ES-I3 (cell line): ENCODE results near the gene RNF144A.

ENCODE experiments used
- H3K36me3 ChIP-seq: 2 replicates; pipeline ENCODE4 v1.6.1; 2013; ENCODE audit warnings: mild to moderate bottlenecking, low read length, control low read depth, moderate library complexity; ENCODE audit not compliant: insufficient read depth
- H3K4me1 ChIP-seq: 2 replicates; pipeline ENCODE4 v1.6.1; 2013; ENCODE audit warnings: mild to moderate bottlenecking, control low read depth, low read length; ENCODE audit not compliant: insufficient read depth
- H3K9ac ChIP-seq: 2 replicates; pipeline ENCODE4 v1.6.1; 2013; ENCODE audit warnings: low read depth, mild to moderate bottlenecking, low read length, moderate library complexity
- H3K9me3 ChIP-seq: 2 replicates; pipeline ENCODE4 v1.6.1; 2013; ENCODE audit warnings: mild to moderate bottlenecking, low read length, moderate library complexity; ENCODE audit not compliant: control insufficient read depth, insufficient read depth

The RNF144A gene

DNA sequence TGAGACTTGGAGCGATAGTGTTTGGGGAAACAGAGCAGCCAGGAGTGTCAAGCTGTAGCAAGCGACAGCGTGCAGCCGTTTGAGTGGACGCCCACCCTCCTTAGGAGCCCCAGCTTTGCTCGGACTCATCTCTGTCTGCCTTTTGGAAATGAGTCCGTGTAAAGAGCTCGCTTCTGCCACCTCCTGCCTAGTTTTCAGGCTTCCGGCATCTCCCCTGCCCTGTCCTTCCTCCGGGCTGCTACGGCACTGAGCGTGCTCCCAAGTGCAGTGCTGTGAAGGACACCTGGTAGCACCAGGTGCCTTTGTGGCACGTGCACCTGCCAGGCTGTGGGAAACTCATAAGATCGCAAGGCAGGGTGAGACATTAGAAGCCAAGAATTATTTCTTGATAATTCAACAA lies 117.1 kb downstream of the RNF144A start:
- Histone ChIP-seq H3K36me3 (no peaks in the 10 kb centered on the region), H3K9me3 (no peaks in the 10 kb centered on the region), H3K4me1 (no peaks in the 10 kb centered on the region), H3K9ac (no peak overlapping the region)

DNA sequence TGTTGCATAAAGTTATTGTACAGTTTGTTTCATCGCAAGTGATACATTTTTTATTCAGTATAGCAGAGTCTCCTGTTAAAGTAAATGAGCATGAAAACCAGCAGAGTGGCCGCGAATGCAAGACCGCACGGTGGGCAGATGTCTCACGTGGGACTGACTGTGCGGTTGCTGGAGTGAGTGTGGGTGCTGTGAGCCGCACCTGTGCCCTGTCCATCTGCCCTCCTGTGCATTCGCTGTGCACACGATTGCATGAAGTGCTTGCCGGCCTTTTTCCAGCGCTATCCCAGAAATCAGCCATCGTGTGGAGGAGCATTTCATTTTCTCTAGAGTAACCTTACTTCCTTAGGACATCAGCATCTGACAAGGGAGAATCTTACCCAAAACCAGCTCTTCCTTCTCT lies 118.7 kb downstream of the RNF144A start:
- Histone ChIP-seq H3K36me3 (no peaks in the 10 kb centered on the region), H3K9ac (no peak overlapping the region), H3K4me1 (no peaks in the 10 kb centered on the region), H3K9me3 (no peaks in the 10 kb centered on the region)

DNA sequence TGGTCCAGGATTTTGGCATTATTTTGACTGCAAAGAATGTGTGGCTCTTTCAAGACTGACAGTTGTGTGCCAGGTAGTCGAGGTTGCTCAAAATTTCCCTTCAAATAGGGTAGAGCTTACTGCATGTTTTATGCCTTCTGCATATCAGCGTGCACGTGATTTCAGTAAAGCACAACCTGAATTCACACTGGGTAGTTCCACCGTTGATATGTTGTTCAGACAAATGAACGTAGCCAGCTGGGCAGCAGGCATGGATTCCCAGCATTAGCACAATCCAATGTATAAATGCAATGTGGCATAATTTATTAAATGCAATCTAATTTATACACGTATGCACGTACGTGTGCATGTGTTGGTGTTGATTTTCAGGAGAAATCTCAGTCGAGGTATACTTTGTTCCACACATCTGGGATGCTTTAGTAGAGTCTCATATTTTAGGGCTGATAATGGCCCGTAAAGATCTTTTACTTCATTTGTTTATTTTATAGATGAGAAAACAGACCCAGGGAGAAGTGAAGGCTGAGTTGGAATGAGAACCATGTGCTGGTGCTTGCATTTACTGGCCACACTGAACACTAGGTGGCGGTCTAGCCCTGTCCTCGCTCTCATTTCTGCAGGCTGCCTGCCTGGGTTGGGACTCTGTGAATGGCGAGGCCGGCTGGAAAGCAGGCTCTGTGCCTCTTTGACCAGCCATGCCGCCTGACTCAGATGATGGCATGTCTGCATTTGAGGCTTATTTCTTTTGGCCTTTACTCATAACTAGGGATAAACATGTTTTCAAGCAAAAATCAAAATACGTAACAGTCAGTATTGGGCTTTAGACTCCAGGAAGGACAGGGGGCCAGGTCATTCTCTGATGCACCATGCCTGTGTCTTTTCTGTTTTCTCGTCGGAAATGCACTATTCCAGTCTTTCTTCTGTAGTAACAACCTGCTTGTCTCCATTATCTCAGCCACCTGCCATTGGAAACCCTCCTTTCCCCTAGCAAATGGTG lies 120.4 kb downstream of the RNF144A start:
- H3K9me3 ChIP-seq, result no peaks in the 10 kb centered on the region
- H3K36me3 ChIP-seq, result no peaks in the 10 kb centered on the region
- no peaks in the 10 kb centered on the region for H3K4me1 ChIP-seq
- no peak overlapping the region for H3K9ac ChIP-seq

DNA sequence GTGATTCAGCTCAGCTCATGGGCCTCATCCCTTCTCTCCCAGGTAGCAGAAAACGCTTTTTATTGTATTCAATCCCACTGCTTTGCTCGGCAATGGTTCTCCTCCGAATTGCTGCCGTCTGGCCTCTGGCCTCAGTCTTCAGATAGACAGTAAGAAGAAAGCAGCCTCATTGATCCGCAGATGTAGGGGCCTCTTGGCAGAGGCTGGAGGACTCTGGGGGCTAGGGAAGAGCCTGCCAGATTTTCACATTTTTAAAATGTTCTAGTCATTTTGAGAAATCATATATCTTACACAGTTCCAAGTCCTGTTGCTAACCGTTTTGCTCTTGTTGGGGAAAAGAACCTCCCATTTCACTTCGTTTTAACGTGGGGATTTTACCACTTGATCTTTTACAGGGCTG lies 123.3 kb downstream of the RNF144A start:
- no peak overlapping the region for H3K9ac ChIP-seq
- no peaks in the 10 kb centered on the region for H3K36me3 ChIP-seq
- H3K4me1 ChIP-seq, result no peaks in the 10 kb centered on the region
- H3K9me3 ChIP-seq, result no peaks in the 10 kb centered on the region

DNA sequence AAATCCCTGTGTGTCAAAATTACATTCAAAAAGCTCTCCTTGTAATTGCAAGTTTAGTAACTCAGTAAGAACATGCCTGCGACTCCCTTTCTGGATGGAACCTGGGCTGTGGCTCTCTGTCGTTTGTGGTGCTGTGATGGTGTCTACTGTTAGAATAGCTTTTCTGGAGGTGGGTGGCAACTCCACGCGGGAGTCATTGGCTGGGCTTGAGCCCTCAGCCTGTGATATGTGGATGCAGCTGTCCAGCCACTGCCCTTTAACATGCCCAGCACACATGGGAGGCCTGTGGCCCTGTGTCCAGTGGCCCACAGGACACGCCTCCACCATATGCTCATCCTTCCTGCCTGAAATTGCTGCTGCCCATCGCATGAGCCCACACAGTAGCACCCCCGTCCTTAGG lies 124.2 kb downstream of the RNF144A start:
- no peaks in the 10 kb centered on the region for H3K4me1 ChIP-seq
- H3K9me3 ChIP-seq, result no peaks in the 10 kb centered on the region
- H3K36me3 ChIP-seq, result no peaks in the 10 kb centered on the region
- H3K9ac ChIP-seq, result no peak overlapping the region

DNA sequence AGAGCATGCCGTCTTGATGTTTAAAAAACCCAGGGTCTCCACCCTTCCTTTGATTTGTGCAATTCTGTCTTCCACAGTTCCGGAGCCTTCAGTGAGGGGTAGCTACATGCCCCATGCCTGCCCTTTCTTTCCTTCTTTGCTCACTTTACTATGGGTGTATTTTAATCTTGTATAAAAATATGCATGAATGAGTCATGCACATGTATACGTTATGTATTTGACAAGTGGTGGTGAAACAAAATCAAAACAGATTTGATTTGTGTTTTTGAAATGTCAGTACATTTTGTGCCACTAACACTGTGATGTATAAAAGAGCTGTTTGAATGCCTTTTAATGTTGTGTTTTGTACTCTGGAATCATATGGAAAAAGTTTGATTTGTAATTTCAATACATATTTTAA lies 126.5 kb downstream of the RNF144A start:
- H3K36me3 ChIP-seq, result no peaks in the 10 kb centered on the region; the same call in 1 of the 2 replicates
- no peaks in the 10 kb centered on the region for H3K4me1 ChIP-seq
- H3K9me3 ChIP-seq, result no peaks in the 10 kb centered on the region; the same call in 1 of the 2 replicates
- H3K9ac ChIP-seq, result no peak overlapping the region

DNA sequence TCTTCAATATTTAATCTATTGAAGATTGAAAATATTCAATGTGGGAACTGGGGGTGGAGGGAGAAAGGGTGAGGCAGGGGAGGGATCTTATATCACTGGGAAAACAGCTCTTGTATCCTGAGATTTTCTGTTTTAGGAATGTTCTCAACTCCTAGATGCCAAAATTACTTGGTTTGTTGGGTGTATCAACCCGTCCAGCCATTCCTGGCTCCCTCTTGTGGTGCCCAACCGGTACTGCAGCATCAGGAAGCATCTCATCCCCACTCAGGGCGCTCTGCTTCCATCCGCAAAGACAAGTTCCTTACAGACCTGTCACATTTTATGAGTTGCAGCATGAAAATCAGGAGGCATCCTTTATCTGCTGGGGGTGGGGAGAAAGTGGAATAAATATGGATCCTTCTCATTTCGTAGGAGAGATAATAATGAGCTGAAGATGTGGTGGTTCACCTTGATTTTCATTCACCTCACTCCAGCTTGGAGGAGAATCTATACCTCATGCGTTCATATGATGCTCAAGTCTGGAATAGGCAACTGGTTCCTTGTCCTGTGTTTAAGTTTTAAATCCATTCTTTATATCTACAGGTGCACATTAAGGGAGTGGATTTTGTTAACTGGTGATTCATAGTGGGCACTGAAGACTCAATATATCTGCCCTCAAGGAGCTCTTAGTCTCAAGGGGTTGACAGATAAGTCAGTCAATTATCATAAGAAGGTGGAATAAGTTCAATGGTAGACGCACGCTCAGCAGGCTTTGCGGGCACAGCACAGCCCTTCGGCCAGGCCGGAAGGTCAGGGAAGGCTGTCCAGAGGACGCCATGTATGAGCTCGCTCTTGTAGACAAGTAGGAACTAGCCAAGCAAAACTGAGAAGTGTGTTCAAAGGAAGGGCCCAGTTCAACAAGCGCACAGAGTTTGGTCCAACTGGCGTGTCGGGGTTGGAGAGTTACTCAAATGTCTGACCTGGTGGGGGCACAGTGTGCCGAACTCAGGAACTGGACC lies 127.3 kb downstream of the RNF144A start:
- H3K36me3 ChIP-seq, result no peaks in the 10 kb centered on the region; the same call in 1 of the 2 replicates
- H3K4me1 ChIP-seq, result no peaks in the 10 kb centered on the region
- H3K9ac ChIP-seq, result no peak overlapping the region
- H3K9me3 ChIP-seq, result no peaks in the 10 kb centered on the region; the same call in 1 of the 2 replicates

DNA sequence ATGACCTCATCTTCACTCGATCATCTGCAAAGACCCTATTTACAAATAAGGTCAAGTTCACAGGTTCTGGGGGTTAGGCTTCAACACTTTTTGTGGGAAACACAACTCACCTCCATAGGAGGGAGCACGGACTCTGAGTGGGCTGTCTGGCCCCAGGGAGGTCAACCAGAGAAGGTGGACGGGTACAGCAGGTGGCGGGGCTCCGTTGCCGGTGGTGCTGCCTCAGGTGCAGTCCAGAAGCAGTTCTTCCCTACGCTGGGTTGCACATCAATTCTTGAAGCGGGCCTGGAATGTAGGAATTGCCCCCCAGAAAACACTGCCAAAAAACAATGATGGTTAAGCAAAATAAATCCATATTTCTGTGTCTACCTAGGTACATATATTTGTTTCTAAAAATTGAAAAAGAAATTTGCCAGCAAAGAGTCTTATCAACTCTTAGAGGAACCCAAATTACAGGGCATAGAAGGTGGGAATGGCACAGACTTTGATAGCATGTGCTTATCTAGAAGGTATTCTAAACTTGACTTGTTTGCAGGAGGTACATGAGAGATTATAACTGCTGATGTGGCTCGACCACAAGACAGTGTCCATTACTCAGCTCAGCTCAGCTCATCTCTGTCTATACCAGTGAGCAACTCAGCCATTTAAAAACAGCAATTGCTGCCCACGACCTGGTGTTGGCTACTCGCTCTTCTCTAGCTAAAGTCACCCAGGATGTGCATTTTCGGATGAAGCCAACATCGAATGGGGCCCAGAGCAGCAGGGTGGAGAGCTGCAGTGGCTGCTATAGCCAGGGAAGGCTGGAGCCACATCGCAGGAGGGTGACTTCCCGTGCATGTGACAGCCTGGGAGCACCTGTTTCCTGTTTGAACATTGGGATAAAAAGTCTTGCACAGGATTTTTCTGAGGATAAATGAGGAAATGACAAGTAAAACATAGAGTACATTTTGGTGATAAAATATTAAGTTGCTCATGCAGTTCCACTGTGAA lies 128.7 kb downstream of the RNF144A start:
- no peak overlapping the region for H3K9ac ChIP-seq
- H3K4me1 ChIP-seq, result no peaks in the 10 kb centered on the region
- no peaks in the 10 kb centered on the region; the same call in 1 of the 2 replicates for H3K9me3 ChIP-seq
- H3K36me3 ChIP-seq, result no peaks in the 10 kb centered on the region; the same call in 1 of the 2 replicates

DNA sequence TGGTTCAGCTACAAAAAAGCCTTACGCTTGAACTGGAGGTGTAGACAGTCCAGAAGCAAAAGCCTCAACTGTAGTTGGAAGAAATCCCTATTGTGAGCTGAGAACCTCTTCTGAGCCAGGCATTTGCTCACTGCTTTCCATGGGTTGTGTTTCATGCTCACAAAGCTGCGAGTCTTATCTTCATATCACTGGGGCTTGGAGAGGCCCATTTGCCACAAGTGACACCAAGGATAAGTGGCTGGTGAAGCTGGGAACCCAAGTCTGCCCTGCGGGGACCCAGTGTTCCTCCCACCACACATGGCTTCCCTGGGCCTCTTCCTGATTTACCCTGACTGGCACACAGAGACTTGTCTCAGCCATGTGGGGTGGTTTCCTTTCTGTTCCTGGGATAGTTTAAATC lies 130.4 kb downstream of the RNF144A start:
- Histone ChIP-seq H3K4me1 (no peaks in the 10 kb centered on the region), H3K9ac (no peak overlapping the region), H3K36me3 (no peaks in the 10 kb centered on the region; the same call in 1 of the 2 replicates), H3K9me3 (no peaks in the 10 kb centered on the region; the same call in 1 of the 2 replicates)

DNA sequence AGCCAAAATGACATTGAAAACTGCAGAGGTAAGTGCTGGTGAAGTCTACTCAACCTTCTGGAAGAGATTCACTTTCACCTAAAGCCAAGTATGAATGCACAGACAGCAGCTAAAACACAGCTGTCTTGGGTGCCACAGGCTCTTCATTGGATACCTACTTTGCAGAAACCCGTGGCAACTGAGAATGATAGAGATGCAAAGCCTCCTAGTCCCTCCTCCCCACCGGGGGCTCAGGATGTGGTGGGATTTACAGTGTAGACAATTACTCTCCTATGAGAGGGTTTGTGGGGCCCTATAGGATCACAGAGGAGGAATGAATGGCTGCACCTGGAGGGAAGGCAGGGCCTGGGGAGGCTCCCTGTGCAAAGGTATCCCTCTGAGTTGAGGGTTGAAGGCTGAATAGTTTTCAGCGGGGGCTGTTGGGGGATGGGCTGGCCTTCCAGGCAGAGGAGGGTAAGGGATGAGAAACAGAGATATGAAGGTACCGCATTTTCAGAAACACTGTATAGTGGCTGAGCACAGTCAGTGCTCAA lies 131.6 kb downstream of the RNF144A start:
- H3K9me3 ChIP-seq, result no peaks in the 10 kb centered on the region; the same call in 1 of the 2 replicates

DNA sequence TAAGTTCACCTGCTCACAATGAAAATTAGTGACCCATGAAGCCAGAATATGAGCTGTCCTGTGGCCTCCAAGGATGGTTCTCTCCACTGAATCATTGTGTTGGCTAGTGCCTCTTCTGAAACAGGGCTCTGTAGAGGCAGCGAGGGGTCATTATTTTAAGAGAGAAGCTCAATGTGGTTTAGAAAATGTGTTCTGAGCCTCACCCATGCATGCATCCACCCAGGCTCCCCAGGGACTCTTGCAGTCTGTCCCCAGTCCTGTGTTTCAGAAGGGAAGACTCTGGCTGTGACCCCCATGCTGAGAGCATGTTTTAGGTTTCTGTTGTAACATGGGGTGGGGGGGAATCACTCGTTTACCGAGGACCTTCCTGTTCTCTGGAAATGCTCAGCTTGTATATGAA lies 135.2 kb downstream of the RNF144A start:
- no peaks in the 10 kb centered on the region; the same call in 1 of the 2 replicates for H3K9me3 ChIP-seq
- H3K9ac ChIP-seq, result no peak overlapping the region
- H3K4me1 ChIP-seq, result no peaks in the 10 kb centered on the region
- H3K36me3 ChIP-seq, result no peaks in the 10 kb centered on the region; the same call in 1 of the 2 replicates

More for the DNA sequence above, 131.6 kb downstream of the RNF144A start:
- H3K4me1 ChIP-seq, result no peaks in the 10 kb centered on the region
- H3K9ac ChIP-seq, result no peak overlapping the region
- H3K36me3 ChIP-seq, result no peaks in the 10 kb centered on the region; the same call in 1 of the 2 replicates

DNA sequence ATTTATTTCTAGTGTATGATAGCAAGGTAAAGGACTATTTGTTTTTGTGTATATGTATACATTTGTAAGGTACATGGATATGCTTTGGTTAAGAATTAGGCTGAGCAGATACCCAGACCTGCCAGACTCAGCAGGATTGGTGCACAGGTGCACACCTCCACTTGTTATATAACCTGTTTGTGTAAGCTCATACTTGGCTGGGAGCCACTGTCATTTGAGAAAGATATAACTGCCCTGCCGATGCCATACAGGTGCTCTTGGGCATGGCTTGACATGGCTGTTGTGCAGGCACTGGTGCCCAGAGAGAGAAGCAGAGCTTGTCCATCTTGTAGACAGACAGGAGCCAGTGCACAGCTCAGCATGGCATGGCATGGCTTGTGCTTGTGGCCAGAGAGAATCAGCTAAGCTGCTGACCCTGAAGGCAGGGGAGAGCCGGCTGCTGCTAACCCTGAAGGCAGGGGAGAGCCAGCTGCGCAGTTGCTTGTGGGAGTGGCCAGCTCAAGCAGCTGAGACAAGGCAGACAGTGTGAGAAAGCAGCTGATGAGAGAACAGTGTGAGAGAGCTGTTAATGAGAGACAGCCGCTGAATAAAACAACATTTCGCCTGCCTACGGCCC lies 136.5 kb downstream of the RNF144A start:
- Histone ChIP-seq H3K9ac (no peak overlapping the region), H3K9me3 (no peaks in the 10 kb centered on the region), H3K36me3 (no peaks in the 10 kb centered on the region), H3K4me1 (no peaks in the 10 kb centered on the region)
